ENCODE data around the gene SH3PXD2A. TPM values are rescaled to one million over a fixed set of nuclear protein-coding genes. Genes with fewer than 3 reads are reported as not detected.

Gene SH3PXD2A
- total RNA-seq, 4 donors from 2014 or later: 55.7 to 71.8 (median 66.8) TPM

DNA sequence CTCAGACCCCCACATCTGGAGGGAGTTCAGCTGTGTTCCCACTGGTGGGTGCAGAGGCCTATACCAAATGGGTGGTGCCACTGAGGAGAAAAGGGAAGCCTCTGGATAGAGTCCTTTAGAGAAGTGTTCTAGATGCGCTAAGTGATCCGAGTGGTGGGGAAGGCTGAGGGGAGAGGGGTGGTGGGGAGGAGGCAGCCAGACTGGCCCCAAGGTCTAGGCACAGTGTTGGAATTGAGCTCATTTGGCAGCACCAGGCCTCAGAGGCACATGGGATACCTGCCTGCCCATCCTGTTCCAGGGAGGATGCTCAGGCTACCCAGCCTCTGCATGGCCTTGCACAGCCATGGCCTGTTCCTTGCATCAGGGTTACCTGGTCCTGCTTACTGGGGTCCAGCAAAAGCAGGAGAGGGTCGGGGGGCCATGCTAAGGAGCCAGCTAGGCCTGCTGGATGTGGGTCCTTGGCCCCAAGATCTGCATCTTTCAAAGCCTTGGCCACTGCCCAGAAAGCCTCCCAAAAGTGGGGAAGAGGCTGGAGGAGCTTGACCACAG, 262.3 kb downstream of the SH3PXD2A start:
- H3K36me3 ChIP-seq: peaks cover 14% of the 10 kb centered on the region
- H3K4me3 ChIP-seq: no peak overlapping the region
- peaks cover 10% of the 10 kb centered on the region for H3K4me1 ChIP-seq
- H3K27ac ChIP-seq: no peak overlapping the region
- DNase-seq (ENCODE audit: low spot score in 2 of 2): no peak
- no peaks in the 10 kb centered on the region for H3K9me3 ChIP-seq
- TF ChIP-seq POLR2A (IDR thresholded peaks at IDR 0.05) (no peak), EP300 (IDR thresholded peaks at IDR 0.05) (no peak), POLR2AphosphoS5 (IDR thresholded peaks at IDR 0.05) (no peak)
- TF ChIP-seq, protein P1, sequence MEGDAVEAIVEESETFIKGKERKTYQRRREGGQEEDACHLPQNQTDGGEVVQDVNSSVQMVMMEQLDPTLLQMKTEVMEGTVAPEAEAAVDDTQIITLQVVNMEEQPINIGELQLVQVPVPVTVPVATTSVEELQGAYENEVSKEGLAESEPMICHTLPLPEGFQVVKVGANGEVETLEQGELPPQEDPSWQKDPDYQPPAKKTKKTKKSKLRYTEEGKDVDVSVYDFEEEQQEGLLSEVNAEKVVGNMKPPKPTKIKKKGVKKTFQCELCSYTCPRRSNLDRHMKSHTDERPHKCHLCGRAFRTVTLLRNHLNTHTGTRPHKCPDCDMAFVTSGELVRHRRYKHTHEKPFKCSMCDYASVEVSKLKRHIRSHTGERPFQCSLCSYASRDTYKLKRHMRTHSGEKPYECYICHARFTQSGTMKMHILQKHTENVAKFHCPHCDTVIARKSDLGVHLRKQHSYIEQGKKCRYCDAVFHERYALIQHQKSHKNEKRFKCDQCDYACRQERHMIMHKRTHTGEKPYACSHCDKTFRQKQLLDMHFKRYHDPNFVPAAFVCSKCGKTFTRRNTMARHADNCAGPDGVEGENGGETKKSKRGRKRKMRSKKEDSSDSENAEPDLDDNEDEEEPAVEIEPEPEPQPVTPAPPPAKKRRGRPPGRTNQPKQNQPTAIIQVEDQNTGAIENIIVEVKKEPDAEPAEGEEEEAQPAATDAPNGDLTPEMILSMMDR (IDR thresholded peaks at IDR 0.05): no peak
- H3K27me3 ChIP-seq: no peaks in the 10 kb centered on the region
- WGBS: 84% methylated on average over 2 of the region's 3 CpGs

- no peak for TF ChIP-seq EP300 (IDR thresholded peaks at IDR 0.05)
- TF ChIP-seq, protein P1 (IDR thresholded peaks at IDR 0.05): peak in 1 of 2 donors; percentile 33
- Histone ChIP-seq H3K36me3 (peaks cover 17% of the 10 kb centered on the region), H3K4me3 (no peak overlapping the region), H3K9me3 (no peaks in the 10 kb centered on the region), H3K27me3 (no peaks in the 10 kb centered on the region), H3K4me1 (peaks cover 9% of the 10 kb centered on the region), H3K27ac (no peak overlapping the region)
- 81% methylated on average over 11 of the region's 15 CpGs for WGBS
- DNase-seq (ENCODE audit: low spot score in 2 of 2): no peak
These were observed 263.0 kb downstream of the SH3PXD2A start for GRCh38 chr10:103592186-103593021.

GRCh38 chr10:103590744-103591291, 264.6 kb downstream of the SH3PXD2A start:
- Histone ChIP-seq H3K4me1 (no peaks in the 10 kb centered on the region), H3K36me3 (peaks cover 17% of the 10 kb centered on the region), H3K9me3 (no peaks in the 10 kb centered on the region), H3K4me3 (no peak overlapping the region), H3K27ac (no peak overlapping the region), H3K27me3 (no peaks in the 10 kb centered on the region)
- DNase-seq (ENCODE audit: low spot score in 2 of 2): no peak
- TF ChIP-seq POLR2AphosphoS5 (IDR thresholded peaks at IDR 0.05): no peak
- TF ChIP-seq POLR2A (IDR thresholded peaks at IDR 0.05): no peak
- TF ChIP-seq, protein P1 (IDR thresholded peaks at IDR 0.05): no peak
- TF ChIP-seq EP300 (IDR thresholded peaks at IDR 0.05): no peak
- 76% methylated on average over 5 of the region's 6 CpGs for WGBS

DNA sequence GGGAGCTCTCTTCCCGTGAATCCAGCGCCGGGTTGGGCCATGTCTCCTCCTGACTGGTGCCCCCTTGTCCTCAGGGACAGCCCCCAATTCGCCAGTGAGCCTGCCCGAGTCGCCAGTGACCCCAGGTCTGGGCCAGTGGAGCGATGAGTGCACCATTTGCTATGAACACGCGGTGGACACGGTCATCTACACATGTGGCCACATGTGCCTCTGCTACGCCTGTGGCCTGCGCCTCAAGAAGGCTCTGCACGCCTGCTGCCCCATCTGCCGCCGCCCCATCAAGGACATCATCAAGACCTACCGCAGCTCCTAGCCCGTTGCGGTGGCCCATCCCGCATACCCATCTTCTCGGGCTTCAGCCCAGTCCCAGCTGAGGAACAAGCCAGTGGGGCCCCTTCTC, 265.3 kb downstream of the SH3PXD2A start:
- no peak for DNase-seq (ENCODE audit: low spot score in 2 of 2)
- Histone ChIP-seq H3K4me1 (no peaks in the 10 kb centered on the region), H3K4me3 (no peak overlapping the region), H3K27ac (no peak overlapping the region), H3K27me3 (peaks cover under 1% of the 10 kb centered on the region), H3K9me3 (no peaks in the 10 kb centered on the region), H3K36me3 (peaks cover 17% of the 10 kb centered on the region)
- 93% methylated on average over 10 of the region's 20 CpGs for WGBS
- TF ChIP-seq POLR2AphosphoS5 (IDR thresholded peaks at IDR 0.05) (no peak), EP300 (IDR thresholded peaks at IDR 0.05) (no peak), POLR2A (IDR thresholded peaks at IDR 0.05) (no peak)
- TF ChIP-seq, protein P1 (IDR thresholded peaks at IDR 0.05): no peak

- no peak overlapping the region for H3K4me3 ChIP-seq
- no peaks in the 10 kb centered on the region for H3K9me3 ChIP-seq
- WGBS: 86% methylated on average over 15 of the region's 15 CpGs
- H3K36me3 ChIP-seq: peaks cover 17% of the 10 kb centered on the region
- H3K4me1 ChIP-seq: peaks cover 7% of the 10 kb centered on the region
- peaks cover 4% of the 10 kb centered on the region for H3K27me3 ChIP-seq
- TF ChIP-seq POLR2AphosphoS5 (IDR thresholded peaks at IDR 0.05) (no peak), EP300 (IDR thresholded peaks at IDR 0.05) (no peak), POLR2A (IDR thresholded peaks at IDR 0.05) (no peak)
- TF ChIP-seq, protein P1 (IDR thresholded peaks at IDR 0.05): no peak
- DNase-seq (ENCODE audit: low spot score in 2 of 2): no peak
- H3K27ac ChIP-seq: no peak overlapping the region
These were observed 266.2 kb downstream of the SH3PXD2A start for GRCh38 chr10:103589074-103589630.
